ENCODE results near the gene EXT2. TPM values are rescaled to one million over a fixed set of nuclear protein-coding genes. Genes with fewer than 3 reads are reported as not detected.
A peak's percentile ranks its signal among the peaks of the same experiment; 100 is the strongest.

EXT2 gene
- total RNA-seq, 1 donor from 2014 or later: 128 TPM

DNA sequence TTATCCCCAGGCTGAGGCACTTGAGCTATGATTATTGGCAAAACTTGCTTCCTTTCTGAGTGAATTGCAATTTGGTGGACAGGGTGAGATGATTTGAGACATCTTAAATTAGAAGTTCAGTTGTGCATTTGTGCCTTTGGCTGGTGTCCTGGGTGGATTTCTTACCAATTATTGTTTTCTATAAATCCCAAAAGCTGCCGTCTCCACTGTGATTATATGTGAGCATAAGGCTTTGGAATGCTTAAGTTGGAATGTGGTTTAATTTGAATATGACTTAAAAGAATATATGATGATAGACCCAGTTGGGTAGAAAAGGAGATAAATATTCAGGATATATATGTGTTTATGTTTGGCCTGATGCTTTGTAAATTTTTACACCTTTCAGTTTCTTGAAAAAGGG lies 70.0 kb downstream of the EXT2 start:
- DNase-seq (ENCODE audit: low read depth in 2 of 2): no peak

DNA sequence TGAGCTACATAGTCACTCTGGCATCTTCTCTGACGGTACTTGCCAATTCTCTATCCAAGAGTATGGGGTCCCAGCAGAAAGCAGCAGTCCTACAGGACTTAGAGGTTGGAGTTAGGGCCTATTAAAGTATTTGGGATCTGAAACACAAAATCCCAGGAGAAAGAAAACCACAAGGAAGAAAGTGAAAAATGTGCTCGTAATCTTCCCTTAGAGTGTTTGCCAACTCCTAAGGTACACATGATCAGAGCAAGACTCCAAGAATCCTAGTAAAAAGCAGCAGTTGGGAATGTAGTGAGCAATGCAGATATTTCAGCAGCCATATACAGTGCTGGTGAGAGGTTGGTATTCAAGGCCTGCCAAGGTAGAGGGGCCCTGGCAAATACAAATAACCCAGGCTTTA lies 71.6 kb downstream of the EXT2 start:
- no peak for DNase-seq (ENCODE audit: low read depth in 2 of 2)

DNA sequence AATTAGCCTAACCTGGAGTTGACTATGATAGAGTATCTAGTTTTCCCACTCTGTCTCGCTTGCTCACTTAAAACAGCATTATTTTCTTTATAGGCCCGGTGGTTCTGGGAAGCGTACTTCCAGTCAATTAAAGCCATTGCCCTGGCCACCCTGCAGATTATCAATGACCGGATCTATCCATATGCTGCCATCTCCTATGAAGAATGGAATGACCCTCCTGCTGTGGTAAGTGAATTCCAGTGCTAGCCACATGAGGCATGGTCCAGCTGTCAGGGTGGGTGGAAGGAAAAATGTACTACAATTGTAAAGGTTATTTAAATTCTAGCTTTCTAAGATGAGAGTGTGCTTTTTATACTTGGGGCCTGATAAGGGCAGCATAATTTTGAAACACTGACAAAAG lies 76.0 kb downstream of the EXT2 start:
- DNase-seq (ENCODE audit: low read depth in 2 of 2): no peak

DNA sequence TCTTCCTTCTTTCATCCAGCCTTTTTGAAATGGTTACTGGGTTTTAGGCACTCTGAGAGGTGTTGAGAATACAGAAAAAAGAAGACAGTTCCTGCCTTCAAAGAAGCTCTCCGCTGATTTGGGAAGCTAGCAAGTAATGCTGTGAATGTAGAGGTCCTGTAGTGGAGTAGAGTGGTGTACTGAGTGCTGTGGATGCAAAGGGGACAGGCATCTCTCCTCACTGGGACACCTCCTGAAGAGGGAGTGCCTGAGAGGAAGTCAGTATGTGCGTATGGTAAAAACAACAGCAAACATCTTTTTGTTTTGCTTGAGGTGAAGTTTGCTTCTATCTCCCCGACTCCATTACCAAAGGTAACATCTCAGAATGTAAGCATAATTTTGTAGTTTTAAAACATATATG lies 77.5 kb downstream of the EXT2 start:
- no peak for DNase-seq (ENCODE audit: low read depth in 2 of 2)

DNA sequence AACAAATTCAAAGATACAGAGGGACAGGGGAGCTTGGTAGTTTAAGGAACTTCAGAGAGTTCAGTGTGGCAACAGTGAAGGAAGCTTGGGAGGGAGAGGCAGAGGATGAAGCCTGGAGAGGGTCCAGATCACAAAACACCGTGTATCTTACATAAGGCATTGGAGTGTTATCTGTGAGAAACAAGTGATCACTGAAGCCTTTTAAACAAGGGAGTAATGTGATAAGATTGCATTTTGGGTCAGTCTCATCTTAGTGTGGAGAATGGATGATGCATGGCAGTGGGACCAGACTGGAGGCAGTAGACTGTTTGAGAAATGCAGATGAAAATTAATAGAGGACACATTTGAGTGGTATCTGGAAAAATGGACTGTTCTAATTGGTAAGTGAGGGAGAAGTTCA lies 79.4 kb downstream of the EXT2 start:
- no peak for DNase-seq (ENCODE audit: low read depth in 2 of 2)

DNA sequence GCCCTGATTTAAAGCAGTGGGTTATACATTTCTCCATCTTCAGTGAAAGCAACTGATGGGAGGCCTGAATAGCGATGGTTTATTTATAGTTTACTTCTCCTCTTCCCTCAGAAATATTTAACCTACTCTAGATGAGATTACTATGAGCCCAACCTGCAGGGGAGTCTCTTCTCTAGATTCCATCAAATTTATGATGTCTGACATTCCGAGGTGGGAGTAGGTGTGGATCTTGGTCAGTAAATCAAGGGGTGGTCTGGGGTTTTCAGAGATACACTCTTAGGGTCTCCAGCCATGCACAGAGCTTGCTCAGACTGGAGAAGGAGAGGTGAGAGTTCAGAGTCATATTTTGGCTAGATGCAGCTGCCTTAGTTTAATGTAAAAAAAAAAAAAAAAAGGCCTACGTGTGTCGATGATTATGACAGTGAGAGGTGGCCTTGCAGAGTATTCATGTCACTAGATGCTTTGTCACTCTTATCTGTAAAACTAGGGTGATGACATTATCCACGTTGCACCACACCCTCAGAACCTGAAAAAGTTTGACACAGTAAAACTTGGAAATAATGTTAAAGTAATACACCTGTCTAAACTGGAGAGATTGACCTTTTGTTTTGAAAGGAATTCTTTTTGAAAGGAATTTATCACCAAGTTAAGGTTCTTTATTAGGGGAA lies 81.2 kb downstream of the EXT2 start:
- DNase-seq (ENCODE audit: low read depth in 2 of 2): no peak

DNA sequence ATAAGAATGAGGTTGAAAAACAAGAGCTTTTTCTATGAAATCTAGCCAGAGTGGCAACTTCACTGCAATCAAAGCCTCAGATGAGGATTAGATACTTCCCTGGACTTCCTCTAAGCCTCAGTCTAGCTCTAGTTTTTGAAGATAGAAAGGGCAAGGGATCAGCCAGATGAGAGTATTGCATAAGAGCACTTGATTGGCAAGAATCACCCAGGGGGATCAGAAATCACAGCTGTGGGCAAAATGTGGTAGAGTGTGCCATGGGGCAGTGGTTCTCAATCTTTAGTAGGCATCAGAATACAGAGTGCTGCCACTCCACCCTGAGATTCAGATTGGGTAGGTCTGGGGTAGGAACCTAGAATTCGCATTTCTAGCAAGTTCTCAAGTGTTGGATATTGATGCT lies 82.4 kb downstream of the EXT2 start:
- DNase-seq (ENCODE audit: low read depth in 2 of 2): no peak

DNA sequence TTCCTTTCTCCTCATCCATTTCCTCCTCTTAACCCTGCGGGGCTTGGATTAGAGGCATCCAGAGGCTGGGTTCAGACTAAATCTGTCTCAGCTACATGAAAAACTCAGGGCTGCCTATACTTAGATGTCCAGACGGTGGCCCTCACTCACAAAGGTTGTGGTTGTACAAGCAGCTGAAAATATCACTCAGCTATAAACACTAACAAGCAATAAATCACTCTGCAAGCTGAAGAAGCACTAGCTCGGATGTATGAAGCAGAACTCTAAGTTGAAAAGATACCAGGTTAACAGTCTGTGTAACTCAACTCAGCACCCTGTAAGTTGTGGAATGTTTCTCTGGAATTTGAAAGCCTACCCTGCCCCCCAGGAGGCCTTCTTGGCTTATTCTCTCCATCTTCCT lies 82.9 kb downstream of the EXT2 start:
- no peak for DNase-seq (ENCODE audit: low read depth in 2 of 2)

DNA sequence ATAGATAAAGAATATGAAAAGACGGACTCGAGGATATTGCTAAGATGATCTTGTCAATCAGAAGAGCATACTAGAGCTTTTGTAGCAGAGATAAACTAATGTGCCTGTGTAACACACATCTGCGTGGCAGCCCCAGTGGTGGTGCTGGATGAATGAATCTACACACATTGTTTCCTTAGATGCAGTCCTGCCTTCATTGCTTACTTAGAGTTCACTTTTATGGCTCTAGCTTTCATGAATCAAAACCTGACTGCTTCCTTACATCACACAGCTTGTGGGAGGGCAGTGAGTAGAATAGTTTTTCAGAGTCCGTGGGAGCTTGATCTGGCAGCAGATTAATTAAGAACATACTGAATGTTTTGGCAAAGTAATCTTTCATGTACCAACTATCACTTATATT lies 83.7 kb downstream of the EXT2 start:
- no peak for DNase-seq (ENCODE audit: low read depth in 2 of 2)

DNA sequence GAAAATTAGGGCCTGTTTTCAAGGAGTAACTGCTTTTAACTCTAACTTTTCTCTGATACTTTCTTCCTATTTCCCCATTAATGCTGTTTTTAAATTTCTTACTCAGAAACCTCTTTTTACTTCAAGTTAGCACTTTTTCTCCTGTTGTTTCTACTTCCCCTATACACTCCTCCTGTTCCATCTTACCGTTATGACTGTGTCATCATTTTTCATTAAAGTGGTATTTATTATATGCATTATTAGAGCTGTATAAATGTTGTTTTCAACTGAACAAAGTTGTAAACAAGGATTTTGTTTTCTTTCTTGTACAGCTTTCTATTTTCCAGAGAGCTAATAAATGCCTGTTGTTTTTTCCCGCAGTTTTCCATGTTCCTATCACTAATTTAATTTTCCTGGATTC lies 84.6 kb downstream of the EXT2 start:
- DNase-seq (ENCODE audit: low read depth in 2 of 2): no peak

DNA sequence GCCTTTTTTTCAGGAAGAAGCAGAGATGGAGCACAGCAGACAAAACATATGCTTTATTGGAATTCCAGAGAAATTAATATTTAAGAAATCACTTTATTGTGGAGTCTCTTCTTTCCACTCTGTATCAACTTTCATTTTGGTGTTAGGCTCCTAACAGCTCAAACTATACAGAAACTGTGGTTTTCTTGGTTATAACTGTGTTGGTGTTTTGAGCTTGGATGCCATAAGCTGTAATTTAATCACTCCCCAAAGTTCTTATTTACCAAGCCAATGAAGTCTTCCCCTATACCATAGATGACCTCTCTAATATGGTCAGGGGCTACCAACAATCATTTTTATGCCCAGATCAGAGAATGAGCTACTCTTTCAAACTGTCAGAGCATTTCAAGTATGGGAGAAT lies 90.0 kb downstream of the EXT2 start:
- no peak for DNase-seq (ENCODE audit: low read depth in 2 of 2)

DNA sequence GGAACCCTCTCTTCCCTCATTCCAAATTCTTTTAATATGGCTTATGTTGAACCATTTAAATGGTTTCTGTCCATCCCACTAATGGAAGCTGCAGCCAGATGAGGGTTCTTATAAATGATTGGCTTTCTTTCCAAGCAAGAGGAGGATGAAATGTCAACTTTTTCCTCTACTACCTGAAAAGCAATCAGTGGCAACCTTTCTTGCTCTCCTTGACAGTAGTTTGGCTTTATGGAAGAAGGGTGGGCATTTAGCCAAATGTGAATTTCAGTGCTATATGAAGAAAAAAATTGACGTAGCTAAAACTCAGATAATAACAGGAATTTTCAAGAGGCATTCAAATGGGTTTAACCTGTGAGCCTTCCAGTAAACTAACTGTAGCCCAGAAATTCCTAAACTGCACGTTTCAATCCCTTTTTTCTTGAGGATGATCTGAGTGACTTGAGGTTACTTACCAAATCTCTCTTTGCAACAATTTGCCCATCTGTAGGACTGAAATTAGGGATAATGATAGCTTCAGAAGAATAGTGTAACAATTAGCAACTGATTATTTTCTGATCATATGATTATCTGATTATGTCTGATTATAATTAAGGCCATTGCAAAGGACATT lies 90.9 kb downstream of the EXT2 start:
- no peak for DNase-seq (ENCODE audit: low read depth in 2 of 2)

DNA sequence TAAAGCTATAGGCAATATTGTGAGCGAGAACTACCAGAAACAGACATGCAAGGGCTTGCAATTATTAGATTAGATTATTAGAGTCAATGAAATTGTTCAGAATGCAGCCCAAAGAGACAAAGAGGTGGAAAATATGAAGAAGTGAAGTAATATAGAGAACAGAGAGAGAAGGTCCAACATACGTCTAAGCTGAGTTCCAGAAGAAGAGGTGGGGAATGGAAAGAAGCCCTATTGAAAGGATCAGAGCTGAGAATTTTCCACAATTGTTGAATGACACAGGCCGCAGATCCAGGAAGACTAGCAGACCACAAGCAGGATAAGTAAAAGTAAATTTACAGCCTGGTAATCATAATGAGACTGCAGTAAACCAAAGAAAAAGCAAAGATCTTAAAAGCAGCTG lies 93.2 kb downstream of the EXT2 start:
- DNase-seq (ENCODE audit: low read depth in 2 of 2): peak; percentile 2 to 30

DNA sequence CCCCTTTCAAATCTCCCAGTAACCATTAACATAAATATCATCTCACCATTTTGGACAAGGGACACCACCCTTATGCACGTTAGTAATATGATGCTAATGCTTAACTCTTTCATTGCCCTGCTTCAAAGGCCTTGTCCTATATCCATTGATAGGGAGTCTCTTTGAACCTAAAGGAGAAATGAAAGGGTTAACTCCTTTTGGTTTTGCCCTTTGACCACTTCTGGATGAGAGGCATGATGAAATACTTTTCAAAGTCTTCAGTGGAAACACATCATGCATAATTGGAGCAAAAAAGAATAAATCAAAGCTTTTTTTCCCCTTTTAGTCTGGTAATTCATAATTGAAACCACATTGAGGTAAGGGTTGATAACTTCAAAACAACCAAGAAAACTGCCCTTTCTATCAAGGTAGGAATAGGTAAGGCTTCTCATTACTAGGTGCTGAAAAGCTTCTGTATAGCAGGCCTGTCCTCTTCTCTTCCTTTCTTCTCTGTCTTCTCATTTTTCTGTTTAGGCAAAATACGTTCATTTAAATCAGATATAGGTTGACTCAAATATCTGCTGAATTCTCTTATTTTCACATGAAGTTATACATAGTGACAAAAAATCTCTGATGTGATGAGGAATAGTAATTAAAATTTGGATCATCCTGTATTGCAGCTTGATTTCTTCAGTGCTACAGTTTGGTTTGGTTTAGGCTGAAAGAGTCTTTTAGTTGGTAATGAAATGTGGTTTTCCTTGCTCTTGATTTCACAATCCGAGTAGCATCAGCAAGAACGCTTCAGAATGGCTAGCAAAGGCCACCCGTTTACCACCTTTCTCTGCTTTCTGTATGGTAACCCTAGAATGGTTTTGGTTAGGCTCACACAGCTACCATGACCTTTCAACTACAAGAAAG lies 94.8 kb downstream of the EXT2 start:
- DNase-seq (ENCODE audit: low read depth in 2 of 2): no peak

DNA sequence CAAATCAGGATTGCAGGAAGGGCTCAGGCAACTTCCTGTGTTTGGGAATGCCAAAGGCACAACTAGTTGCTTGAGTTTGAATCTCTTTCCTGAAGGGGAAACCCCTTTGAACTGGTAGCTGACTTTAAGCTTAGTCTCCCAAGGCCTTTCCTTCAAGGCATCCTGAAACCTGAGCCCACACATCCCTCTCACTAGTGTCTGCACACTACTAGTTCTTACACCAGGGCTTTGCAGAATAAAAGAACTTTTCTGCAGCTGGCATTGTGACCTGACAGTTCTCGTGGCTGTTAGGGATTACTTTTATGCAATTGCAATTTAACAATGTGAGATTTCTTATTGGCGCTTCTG lies 95.4 kb downstream of the EXT2 start:
- DNase-seq (ENCODE audit: low read depth in 2 of 2): peak in 1 of 2 donors; percentile 33

DNA sequence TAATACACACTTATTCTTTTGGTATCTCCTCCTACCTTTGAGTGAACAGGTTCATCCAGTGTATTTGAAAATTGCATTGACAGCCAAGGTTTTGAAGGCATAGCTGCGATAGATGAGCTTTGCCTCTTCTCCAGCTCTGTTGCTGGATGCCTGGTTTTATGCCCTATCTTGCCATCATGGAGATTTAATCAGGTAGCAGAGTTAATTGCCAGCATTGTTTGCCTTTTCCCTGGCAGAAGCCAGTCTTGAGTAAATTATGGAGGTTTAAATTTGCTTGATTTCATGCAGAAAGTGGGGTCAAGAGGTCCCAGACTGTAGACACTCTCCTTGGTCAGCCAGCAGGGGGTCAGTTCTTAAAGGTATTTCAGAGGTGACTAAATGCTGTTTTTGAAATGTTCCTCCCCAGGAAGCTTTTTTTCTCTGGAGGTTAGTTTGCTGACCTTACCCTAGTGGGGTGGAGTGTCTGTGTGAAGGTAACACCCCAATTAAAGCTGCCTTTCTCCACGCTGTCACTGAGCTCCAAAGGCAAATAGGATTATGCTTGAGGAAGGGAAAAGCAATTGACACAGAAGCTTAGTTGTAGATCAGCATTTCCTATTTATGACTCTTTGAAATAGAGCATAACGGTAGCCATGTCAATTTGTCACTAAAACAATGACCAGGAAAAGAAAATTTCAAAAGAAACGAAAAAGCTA lies 96.0 kb downstream of the EXT2 start:
- no peak for DNase-seq (ENCODE audit: low read depth in 2 of 2)

DNA sequence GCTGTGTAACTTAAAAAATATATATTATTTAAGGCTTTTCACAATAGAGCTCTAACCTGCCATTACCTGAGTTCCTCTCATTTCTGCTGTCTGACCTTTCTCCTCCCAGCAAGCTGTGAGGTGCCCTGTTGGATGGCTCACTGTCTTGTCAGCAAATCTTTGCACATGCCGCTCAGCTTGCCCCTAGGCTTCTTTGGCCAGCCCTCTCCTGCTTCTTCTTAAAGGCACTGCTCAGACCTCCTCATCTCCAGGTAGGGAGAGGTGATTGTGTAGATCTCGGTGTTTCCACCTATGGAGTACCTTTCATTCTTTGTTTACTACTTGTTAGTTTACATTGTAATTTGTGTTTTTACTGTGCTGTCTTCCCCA lies 96.5 kb downstream of the EXT2 start:
- no peak for DNase-seq (ENCODE audit: low read depth in 2 of 2)

DNA sequence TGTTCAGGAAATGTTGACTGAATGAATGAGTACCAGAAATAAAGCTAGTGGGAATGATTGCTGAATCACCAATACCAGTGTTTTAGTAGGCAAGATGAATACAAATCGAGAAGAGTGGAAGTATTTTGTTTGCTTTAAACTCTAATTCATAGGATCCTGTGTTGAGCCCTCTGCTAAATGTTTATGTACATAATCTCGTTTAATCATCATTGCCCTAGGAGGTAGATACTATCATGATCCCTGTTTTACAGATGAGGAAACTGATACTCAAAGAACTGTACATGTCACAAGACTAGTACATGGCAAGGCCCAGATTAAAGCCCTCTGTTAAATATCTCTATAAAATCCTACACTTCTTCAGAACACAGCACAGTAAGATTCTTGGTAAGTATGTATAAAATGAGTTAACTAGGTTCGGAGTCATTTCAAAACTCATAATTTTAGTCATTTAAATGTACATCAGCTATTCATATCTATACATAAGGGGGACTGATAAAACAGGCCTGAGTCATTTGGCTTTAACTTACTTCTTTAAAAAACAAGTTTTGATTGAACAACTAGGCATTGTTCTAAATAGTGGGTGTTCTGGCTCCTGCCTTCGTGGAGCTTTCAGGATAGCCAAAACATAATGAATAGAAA lies 97.1 kb downstream of the EXT2 start:
- no peak for DNase-seq (ENCODE audit: low read depth in 2 of 2)

DNA sequence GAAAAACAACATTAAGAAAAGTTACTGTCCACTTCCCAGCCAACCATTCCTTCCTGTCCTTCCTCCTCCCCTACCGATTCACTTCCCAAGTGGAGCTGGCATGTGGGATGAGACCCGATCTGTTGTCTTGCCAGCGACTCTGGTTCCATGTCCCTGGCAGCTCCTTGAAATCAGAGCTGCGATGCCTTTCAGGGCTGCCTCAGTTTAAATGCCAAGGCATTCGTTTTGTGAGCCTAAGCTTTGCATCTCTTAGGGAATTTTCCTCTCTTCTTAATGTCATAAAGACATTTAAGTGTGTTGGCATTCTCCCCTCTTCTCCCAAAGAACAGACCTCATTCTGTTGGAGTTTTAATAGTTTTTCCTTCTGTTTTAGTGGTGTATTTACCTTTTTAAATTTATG lies 98.4 kb downstream of the EXT2 start:
- DNase-seq (ENCODE audit: low read depth in 2 of 2): no peak

DNA sequence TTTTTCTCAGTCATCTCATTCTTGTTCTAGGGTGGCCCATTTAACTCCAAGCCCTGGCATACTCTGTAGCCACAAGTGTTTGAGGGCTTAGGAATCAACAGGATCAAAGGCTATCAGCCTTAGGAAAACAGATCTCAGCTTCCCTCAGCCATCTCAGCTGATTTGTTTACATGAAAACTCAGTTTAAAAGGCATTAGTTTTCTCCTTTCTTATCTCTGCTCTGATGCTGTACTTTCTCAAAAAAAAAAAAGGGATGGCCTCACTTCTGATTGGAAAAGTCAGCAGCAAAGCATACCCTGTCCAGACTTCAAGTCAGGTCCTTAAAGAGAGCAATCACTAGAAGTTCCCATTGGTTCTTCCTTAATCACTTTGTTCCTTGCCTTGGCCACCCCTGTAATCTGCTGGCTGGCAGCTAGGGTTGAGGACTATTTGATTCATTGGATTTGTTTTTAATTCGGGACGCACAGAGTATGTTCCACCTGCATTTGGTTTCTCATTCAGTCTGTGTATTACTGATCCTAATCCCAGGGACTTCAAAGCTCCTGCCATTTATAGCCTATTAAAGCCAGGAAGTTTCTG lies 102.8 kb downstream of the EXT2 start:
- no peak for DNase-seq (ENCODE audit: low read depth in 2 of 2)

DNA sequence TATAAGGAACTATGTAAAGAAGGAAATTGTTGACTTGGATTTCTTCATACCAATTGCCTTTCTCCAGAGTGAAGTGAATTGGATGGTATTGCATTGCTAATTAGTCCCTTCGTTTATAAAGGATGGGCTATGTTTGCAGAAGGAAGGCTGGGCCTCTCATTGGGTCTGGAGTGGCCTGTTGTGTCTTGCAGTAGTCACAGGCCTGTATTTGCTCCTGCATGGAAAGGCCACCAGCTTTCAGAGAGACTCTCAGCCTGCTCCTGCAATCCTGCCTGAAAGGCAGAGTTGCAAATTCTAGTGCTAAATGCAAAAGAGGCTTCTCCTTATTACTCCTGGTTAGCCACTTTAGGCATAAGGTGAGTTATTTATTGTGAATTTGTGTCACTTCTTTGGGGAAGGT lies 103.8 kb downstream of the EXT2 start:
- no peak for DNase-seq (ENCODE audit: low read depth in 2 of 2)
